Measurements from ENCODE around the gene CLEC16A. TPM values are rescaled to one million over a fixed set of nuclear protein-coding genes. Genes with fewer than 3 reads are reported as not detected.

CLEC16A gene
- total RNA-seq, 4 donors from 2014 or later = 7.6 to 65.6 (median 28.0) TPM

DNA sequence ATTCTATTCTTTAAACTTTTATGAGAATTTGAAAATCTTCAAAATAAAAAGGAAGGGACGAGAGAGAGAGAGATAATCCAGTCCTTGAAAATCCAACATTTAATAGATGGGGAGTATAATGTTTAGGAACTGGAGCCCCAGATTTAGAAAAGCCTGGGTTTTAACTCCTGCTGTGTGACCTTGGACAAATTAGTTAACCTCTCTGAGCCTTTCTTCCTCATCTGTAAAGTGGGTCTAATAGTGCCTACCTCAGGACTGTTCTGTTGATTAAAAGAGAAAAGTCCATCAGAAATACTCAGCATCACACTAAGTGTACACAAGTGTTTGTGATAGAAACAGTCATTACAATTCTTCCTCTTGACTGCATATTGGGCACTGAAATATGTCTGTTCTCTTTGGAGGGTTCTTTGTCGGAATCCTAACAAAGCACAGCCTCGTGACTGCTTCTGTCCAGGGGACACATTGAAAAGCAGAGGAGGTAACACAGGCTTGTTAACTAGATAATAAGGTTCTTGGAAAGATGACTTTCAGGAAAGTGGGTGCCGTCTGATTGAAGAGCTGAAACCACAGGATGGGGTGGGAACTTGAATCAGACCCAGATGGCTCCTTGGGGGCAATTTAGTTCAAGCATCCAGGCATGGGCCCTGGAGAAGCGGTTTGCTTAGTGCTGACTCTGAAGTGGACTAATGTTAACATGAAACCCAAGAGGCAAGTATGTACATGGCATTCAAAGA, 128.2 kb downstream of the CLEC16A start:
- no peak for DNase-seq
- intact Hi-C loops (cut with DNase I; ENCODE audit: low total_unique reads) = no loop called here
- H3K4me3 ChIP-seq = no peak overlapping the region
- H3K27me3 ChIP-seq = no peaks in the 10 kb centered on the region
- H3K36me3 ChIP-seq = no peaks in the 10 kb centered on the region
- TF ChIP-seq POLR2A (IDR thresholded peaks at IDR 0.05) = no peak
- TF ChIP-seq, protein P1, sequence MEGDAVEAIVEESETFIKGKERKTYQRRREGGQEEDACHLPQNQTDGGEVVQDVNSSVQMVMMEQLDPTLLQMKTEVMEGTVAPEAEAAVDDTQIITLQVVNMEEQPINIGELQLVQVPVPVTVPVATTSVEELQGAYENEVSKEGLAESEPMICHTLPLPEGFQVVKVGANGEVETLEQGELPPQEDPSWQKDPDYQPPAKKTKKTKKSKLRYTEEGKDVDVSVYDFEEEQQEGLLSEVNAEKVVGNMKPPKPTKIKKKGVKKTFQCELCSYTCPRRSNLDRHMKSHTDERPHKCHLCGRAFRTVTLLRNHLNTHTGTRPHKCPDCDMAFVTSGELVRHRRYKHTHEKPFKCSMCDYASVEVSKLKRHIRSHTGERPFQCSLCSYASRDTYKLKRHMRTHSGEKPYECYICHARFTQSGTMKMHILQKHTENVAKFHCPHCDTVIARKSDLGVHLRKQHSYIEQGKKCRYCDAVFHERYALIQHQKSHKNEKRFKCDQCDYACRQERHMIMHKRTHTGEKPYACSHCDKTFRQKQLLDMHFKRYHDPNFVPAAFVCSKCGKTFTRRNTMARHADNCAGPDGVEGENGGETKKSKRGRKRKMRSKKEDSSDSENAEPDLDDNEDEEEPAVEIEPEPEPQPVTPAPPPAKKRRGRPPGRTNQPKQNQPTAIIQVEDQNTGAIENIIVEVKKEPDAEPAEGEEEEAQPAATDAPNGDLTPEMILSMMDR (IDR thresholded peaks at IDR 0.05) = no peak
- peak overlapping the region in 1 of 2 donors; percentile 38 for H3K27ac ChIP-seq
- H3K4me1 ChIP-seq = peaks cover 6 to 7% of the 10 kb centered on the region in 2 donors
- H3K9me3 ChIP-seq = no peaks in the 10 kb centered on the region

DNA sequence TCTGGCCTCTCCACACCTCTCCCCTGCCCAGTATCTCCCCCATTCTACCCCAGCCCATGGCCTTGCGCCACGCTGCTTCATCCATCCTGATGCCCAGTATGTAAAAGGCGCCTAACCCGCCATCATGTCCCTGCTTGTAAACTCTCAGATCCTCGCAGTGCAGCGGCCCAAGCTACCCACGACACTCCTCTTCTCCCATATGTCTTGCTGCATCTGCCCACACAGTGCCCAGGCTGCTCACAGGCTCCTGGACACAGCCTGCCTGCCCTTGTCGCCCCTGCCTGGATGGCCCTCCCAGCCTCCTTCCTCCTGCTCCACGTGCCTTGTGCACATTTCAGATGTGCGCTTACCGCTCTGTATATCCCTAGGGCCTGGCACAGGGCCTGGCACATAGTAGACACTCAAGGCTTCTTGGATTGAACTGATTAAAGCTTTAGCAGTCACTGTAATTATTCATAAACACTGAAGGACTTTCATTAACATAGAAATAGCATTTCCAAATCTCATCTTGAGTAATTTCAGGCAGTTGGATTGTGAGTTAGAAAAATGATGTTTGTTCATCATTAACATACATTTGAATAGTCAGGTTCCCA, 129.1 kb downstream of the CLEC16A start:
- H3K4me3 ChIP-seq = no peak overlapping the region
- no peak for TF ChIP-seq POLR2A (IDR thresholded peaks at IDR 0.05)
- TF ChIP-seq, protein P1 (IDR thresholded peaks at IDR 0.05) = no peak
- peaks cover 8 to 10% of the 10 kb centered on the region in 2 donors for H3K4me1 ChIP-seq
- H3K27ac ChIP-seq = peak overlapping the region in 1 of 2 donors; percentile 38
- intact Hi-C loops (cut with DNase I; ENCODE audit: low total_unique reads) = no loop called here
- H3K36me3 ChIP-seq = no peaks in the 10 kb centered on the region
- no peaks in the 10 kb centered on the region for H3K9me3 ChIP-seq
- DNase-seq = peak in 1 of 2 donors; percentile 36
- H3K27me3 ChIP-seq = no peaks in the 10 kb centered on the region

DNA sequence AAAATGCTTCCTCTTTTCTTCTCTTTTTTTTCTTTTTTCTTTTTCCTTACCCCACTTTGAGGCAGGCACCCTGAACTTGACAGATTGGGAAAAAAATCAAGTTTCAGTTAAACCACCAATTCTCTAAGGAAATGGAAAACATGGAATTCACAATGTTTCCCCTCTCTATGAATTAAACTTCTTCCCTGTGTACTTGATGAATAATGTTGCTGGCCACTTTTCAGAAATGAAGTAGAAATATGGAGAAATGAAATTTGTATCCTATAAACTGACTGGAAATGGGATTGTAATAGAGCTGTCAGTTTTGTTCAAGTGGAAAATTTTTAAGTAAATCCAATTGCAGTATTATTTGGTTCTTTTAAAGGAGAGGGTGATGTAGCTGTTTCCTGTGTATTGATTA, 129.8 kb downstream of the CLEC16A start:
- Histone ChIP-seq H3K4me1 (peaks cover 13 to 15% of the 10 kb centered on the region in 2 donors), H3K27ac (peak overlapping the region in 1 of 2 donors; percentile 38), H3K9me3 (no peaks in the 10 kb centered on the region), H3K4me3 (no peak overlapping the region), H3K36me3 (no peaks in the 10 kb centered on the region), H3K27me3 (no peaks in the 10 kb centered on the region)
- no peak for TF ChIP-seq POLR2A (IDR thresholded peaks at IDR 0.05)
- TF ChIP-seq, protein P1 (IDR thresholded peaks at IDR 0.05) = no peak
- no peak for DNase-seq
- intact Hi-C loops (cut with DNase I; ENCODE audit: low total_unique reads) = no loop called here

DNA sequence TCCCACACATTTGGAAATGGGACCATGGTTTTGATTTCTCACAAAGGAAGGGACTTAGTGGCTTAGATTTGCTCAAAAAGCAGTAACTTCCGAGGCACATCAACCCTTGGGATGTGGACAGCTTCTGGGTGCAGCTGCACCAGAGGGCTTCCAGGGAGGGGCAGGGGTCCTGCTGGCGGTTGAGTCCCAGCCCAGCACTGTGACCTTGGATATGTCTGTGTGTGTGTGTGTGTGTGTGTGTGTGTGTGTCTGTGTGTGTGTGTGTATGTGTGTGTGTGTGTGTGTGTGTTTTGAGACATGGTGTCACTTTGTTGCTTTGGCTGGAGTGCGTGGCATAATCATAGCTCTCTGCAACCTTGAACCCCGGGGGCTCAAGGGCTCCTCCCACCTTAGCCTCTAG, 130.8 kb downstream of the CLEC16A start:
- Histone ChIP-seq H3K27ac (peak overlapping the region in 1 of 2 donors; percentile 81), H3K4me1 (peaks cover 18 to 25% of the 10 kb centered on the region in 2 donors), H3K4me3 (no peak overlapping the region), H3K36me3 (no peaks in the 10 kb centered on the region), H3K9me3 (no peaks in the 10 kb centered on the region), H3K27me3 (no peaks in the 10 kb centered on the region)
- no peak for DNase-seq
- intact Hi-C loops (cut with DNase I; ENCODE audit: low total_unique reads) = no loop called here
- TF ChIP-seq POLR2A (IDR thresholded peaks at IDR 0.05) = no peak
- TF ChIP-seq, protein P1 (IDR thresholded peaks at IDR 0.05) = no peak
